Measurements from ENCODE around the gene SLC35F2.
"Not testable (repeated sequence)": the region's sequence is repeated elsewhere in the genome, so short reads cannot be mapped to it uniquely, and the experiment has no call there.

Gene SLC35F2

GRCh38 chr11:107858217-107859070 lies at the start of gene SLC35F2:
Gene SLC35F2, minus strand, starts transcription at chr11:107858787. Its CDS starts 20 bp downstream, at chr11:107858767.
- DNase-seq (ENCODE audit: low read depth in 2 of 2), result peak; percentile 33 to 66

DNA sequence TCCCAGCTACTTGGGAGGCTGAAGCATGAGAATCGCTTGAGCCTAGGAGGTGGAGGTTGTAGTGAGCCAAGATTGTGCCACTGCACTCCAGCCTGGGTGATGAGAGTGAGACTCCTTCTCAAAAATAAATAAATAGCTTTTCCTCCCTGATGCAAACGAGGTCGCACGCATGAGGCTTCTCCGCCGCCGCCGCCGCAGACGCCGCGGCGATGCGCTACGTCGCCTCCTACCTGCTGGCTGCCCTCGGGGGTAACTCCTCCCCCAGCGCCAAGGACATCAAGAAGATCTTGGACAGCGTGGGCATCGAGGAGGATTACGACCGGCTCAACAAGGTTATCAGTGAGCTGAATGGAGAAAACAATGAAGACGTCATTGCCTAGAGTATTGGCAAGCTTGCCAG lies 49.6 kb upstream of the SLC35F2 start:
- DNase-seq (ENCODE audit: low read depth in 2 of 2), result no peak

GRCh38 chr11:107898270-107898669 lies 39.7 kb upstream of the SLC35F2 start:
- DNase-seq (ENCODE audit: low read depth in 2 of 2), result no peak

GRCh38 chr11:107882095-107882820 lies 23.7 kb upstream of the SLC35F2 start:
- no peak for DNase-seq (ENCODE audit: low read depth in 2 of 2)

- not testable (repeated sequence) for DNase-seq (ENCODE audit: low read depth in 2 of 2)
These were observed 22.9 kb upstream of the SLC35F2 start for GRCh38 chr11:107881471-107881870.

DNA sequence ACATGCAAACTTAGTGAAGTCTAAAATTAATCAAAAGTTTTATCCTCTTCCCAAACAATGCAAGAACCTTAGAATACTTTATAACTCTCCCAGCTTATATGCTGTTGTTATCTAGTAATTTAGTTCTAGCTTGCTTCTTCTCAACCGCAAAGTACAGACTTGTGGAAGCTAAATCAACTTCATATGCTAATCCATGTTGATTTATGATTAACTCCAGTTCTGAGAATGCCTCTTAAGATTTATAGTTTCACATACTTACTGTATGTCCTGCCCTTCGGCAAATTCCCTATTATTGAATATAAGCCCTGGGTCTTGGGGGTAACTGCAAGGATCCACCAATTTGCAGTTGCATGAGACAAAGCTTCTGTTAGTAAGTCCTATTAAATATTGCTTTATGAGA lies 17.6 kb upstream of the SLC35F2 start:
- no peak for DNase-seq (ENCODE audit: low read depth in 2 of 2)

- DNase-seq (ENCODE audit: low read depth in 2 of 2), result no peak
These were observed 6.0 kb upstream of the SLC35F2 start for GRCh38 chr11:107864591-107864990.

GRCh38 chr11:107860688-107861087 lies 2.1 kb upstream of the SLC35F2 start:
- no peak for DNase-seq (ENCODE audit: low read depth in 2 of 2)

- DNase-seq (ENCODE audit: low read depth in 2 of 2), result not testable (repeated sequence)
These were observed 1.6 kb upstream of the SLC35F2 start for GRCh38 chr11:107860240-107860620.

GRCh38 chr11:107859459-107860239 lies 1.1 kb upstream of the SLC35F2 start:
- no peak for DNase-seq (ENCODE audit: low read depth in 2 of 2)

DNA sequence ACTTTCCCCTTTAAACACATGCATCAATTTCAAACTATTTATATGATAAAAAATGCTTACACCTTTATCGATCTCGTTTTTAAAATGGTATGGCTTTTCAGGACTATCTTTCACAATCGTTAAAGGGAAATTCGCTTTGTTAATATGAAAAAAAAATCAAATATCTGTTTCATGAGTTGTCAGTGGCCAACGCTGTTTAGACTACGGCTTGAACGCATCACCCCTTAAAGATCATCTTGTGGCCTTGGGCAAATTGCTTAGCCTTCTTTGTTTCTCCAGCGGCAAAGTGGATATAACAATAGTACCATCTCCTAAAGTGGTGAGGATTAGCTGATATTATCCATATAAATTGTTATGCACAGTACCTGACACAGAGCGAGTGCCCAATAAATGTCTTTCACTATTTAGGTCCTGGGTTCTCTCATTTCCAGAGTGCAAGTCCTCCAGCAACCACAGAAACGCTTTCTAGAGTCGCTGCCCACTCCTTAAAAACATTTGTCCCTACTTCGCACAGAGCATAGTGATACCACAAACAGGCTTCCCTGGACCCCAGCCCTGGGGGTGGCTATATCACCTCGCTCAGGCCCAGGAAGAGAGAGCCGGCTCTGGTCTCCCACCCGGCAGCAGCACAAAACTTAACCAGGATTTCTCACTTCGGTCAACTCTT lies 904 bp downstream of the SLC35F2 start:
- no peak for DNase-seq (ENCODE audit: low read depth in 2 of 2)

DNA sequence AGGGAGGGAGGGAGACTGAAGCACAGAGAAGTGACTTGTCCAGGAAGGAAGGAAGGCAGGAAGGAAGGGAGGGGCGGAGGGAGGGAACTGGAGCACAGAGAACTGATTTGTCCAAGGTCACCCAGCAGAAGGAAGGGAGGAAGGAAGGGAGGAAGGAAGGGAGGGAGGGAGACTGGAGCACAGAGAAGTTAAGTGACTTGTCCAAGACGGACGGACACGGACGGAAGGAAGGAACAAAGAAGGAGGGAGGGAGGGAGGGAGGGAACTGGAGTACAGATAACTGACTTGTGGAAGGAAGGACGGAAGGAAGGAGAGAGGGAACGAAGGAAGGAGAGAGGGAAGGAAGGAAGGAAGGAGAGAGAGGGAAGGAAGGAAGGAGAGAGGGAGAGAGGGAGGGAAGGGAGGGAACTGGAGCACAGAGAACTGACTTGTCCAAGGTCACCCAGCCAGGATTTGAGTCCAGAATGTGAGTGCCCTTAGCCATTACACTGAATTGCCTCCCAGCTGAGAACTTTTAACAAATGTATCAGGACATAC lies 1.5 kb downstream of the SLC35F2 start:
- DNase-seq (ENCODE audit: low read depth in 2 of 2), result no peak

DNA sequence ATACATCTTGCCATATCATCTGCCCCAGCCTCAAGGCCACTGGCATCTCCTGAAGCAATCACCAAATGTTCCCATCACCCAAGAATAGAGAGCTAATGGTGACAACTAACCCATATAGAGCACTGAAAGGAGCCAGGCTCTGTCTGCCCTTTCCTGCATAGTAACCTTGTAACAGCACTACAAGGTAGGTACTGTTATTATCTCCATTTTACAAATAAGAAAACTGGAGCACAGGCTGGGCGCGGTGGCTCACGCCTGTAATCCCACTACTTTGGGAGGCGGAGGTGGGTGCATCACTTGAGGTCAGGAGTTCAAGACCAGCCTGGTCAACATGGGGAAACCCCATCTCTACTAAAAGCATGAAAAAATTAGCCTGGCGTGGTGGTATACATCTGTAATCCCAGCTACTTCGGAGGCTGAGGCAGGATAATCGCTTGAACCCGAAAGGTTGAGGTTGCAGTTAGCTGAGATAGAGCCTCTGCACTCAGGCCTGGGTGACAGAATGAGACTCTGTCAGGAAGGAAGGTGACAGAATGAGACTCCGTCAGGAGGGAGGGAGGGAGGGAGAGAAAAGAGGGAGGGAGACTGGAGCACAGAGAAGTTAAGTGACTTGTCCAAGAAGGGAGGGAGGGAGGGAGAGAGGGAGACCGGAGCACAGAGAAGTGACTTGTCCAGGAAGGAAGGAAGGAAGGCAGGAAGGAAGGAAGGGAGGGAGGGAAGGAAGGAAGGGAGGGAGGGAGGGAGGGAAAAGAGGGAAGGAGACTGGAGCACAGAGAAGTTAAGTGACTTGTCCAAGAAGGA lies 2.2 kb downstream of the SLC35F2 start:
- DNase-seq (ENCODE audit: low read depth in 2 of 2), result no peak

GRCh38 chr11:107853070-107853469 lies 5.5 kb downstream of the SLC35F2 start:
- DNase-seq (ENCODE audit: low read depth in 2 of 2), result no peak

GRCh38 chr11:107851704-107852310 lies 6.8 kb downstream of the SLC35F2 start:
- no peak for DNase-seq (ENCODE audit: low read depth in 2 of 2)

- DNase-seq (ENCODE audit: low read depth in 2 of 2), result no peak
These were observed 8.8 kb downstream of the SLC35F2 start for GRCh38 chr11:107849790-107850189.

GRCh38 chr11:107848345-107848744 lies 10.2 kb downstream of the SLC35F2 start:
- no peak for DNase-seq (ENCODE audit: low read depth in 2 of 2)

DNA sequence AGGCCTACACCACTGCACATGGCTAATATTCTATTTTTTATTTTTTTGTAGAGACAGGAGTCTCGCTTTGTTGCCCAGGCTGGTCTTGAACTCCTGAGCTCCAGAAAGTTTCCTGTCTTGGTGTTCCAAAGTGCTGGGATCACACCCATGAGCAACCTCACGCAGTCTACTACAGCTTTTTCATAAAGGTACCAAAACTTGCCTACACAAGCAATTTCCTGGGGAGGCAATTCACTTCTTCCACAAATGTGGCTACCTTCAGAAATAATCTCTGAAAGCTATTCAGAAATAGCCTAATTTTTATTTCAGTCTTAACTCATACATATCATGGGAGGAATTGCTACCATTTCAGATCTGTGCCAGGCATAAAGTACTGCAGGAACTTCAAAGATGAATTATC lies 11.4 kb downstream of the SLC35F2 start:
- no peak for DNase-seq (ENCODE audit: low read depth in 2 of 2)

DNA sequence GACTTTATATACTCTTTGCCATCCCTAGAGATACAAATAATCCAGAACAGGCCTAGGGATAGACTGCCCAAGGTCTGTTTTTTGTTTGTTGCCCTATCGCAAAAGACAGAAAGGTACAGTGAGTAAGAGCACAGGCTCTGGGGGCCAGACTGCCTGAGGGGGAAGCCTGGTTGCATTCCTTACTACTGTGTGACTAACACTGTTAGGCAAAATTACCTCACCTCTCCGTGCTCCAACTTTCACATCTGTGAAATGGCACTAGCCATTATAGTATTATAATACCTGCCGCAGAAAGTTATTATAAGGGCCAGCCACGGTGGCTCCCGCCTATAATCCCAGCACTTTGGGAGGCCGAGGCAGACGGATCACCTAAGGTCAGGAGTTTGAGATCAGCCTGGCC lies 14.5 kb downstream of the SLC35F2 start:
- DNase-seq (ENCODE audit: low read depth in 2 of 2), result no peak

- no peak for DNase-seq (ENCODE audit: low read depth in 2 of 2)
These were observed 16.0 kb downstream of the SLC35F2 start for GRCh38 chr11:107842412-107843100.
